HCT116 (cell line): ENCODE measurements around the gene FOXS1. TPM values are rescaled to one million over a fixed set of nuclear protein-coding genes. Genes with fewer than 3 reads are reported as not detected.

Source experiments
- ATAC-seq: fragments of 200-7000 bp; cut with Tn5 transposase; 2 replicates; pipeline ENCODE4 v1.9.1; 2020; ENCODE audit warnings: mild to moderate bottlenecking, moderate library complexity
- BruUV-seq: library from RNA; stranded (reverse); fragments of 400-500 nt; replicated peaks from 2 replicates; lab custom pipeline; 2021; lab: Mats Ljungman, UMichigan
- CTCF ChIA-PET: fragments of 300-600 bp; sonication (Branson Sonifier 250); formaldehyde crosslinking; loops from one replicate; lab custom pipeline; 2021; ENCODE audit warnings: antibody characterized with exemption; lab: Charles Lee
- POLR2A ChIA-PET: fragments of 300-600, 350-600 bp; sonication (Branson Sonifier 250); formaldehyde crosslinking; loops from one replicate; lab custom pipeline; 2021; ENCODE audit warnings: antibody characterized with exemption; lab: Charles Lee
- RAD21 ChIA-PET, 2 experiments: fragments of 300-600 bp; sonication (Branson Sonifier 250); formaldehyde crosslinking; loops; one replicate each; lab custom pipeline; 2023; ENCODE audit warnings: low total read pairs in 2 of 2; ENCODE audit not compliant: uncharacterized antibody in 2 of 2, unreplicated experiment in 2 of 2, low non-redundant PET in 1 of 2; lab: Charles Lee
- DNase-seq: peaks from one replicate; pipeline ENCODE4 v3.0.0-alpha.2; 2010; ENCODE audit warnings: low read depth, low spot score
- H2AFZ ChIP-seq: fragments of 200-600 bp; shearing (Covaris generic), sonication (generic); 2 replicates; pipeline ENCODE4 v1.6.1; 2017; ENCODE audit warnings: low read depth, mixed run types, mixed read lengths, antibody characterized with exemption, low read length; ENCODE audit not compliant: poor library complexity, severe bottlenecking
- H3K27ac ChIP-seq: 2 replicates; pipeline ENCODE4 v1.5.1; 2012; ENCODE audit warnings: low read depth, low read length
- H3K27me3 ChIP-seq: fragments of 200-600 bp; sonication (generic); 2 replicates; pipeline ENCODE4 v1.6.1; 2016; ENCODE audit warnings: mixed run types, low read length, mixed read lengths; ENCODE audit not compliant: insufficient read depth
- H3K36me3 ChIP-seq, 2 experiments: fragments of 200-500 bp in 1 of 2; fragments of 200-600 bp in 1 of 2; sonication (Bioruptor generic) in 1 of 2; sonication (generic) in 1 of 2; 2 replicates each; pipeline versions ENCODE4 v1.5.1 to v1.6.1; 2014 to 2016; ENCODE audit warnings: low read length in 2 of 2, inconsistent platforms in 1 of 2, mixed read lengths in 1 of 2, mixed run types in 1 of 2; ENCODE audit not compliant: insufficient read depth in 2 of 2, control insufficient read depth in 1 of 2
- H3K4me1 ChIP-seq, 2 experiments: fragments of 200-600 bp in 1 of 2; sonication (generic) in 1 of 2; 2 replicates each; pipeline versions ENCODE4 v1.5.1 to v1.6.1; 2012 to 2017; ENCODE audit warnings: low read length in 2 of 2, inconsistent platforms in 1 of 2, mild to moderate bottlenecking in 1 of 2, mixed read lengths in 1 of 2, mixed run types in 1 of 2, moderate library complexity in 1 of 2; ENCODE audit not compliant: insufficient read depth in 2 of 2, control insufficient read depth in 1 of 2
- H3K4me2 ChIP-seq: fragments of 200-600 bp; sonication (generic); 2 replicates; pipeline ENCODE4 v1.6.1; 2017; ENCODE audit warnings: mixed run types, low read length, mixed read lengths
- H3K4me3 ChIP-seq, 2 experiments: fragments of 200-600 bp in 1 of 2; sonication (generic) in 1 of 2; replicated peaks in 1 of 2; 2 replicates each; pipeline ENCODE4 v1.5.1; 2011 to 2016; ENCODE audit warnings: low read length in 2 of 2, control low read depth in 1 of 2, low read depth in 1 of 2, mild to moderate bottlenecking in 1 of 2, mixed read lengths in 1 of 2, mixed run types in 1 of 2
- H3K79me2 ChIP-seq: fragments of 200-600 bp; sonication (generic); 2 replicates; pipeline ENCODE4 v1.6.1; 2017; ENCODE audit warnings: mild to moderate bottlenecking, mixed run types, low read length, moderate library complexity, mixed read lengths; ENCODE audit not compliant: insufficient read depth
- H3K9ac ChIP-seq: fragments of 200-600 bp; sonication (generic); 2 replicates; pipeline ENCODE4 v1.6.1; 2016; ENCODE audit warnings: low read length, mixed read lengths
- H3K9me2 ChIP-seq: fragments of 200-600 bp; sonication (generic), shearing (Covaris generic); 2 replicates; pipeline ENCODE4 v1.6.1; 2017; ENCODE audit warnings: mixed run types, mild to moderate bottlenecking, moderate library complexity; ENCODE audit not compliant: insufficient read depth
- H3K9me3 ChIP-seq, 2 experiments: fragments of 200-500 bp in 1 of 2; fragments of 200-600 bp in 1 of 2; sonication (Bioruptor generic) in 1 of 2; sonication (generic) in 1 of 2; 2 replicates each; pipeline ENCODE4 v1.6.1; 2014 to 2017; ENCODE audit warnings: low read length in 2 of 2, mixed read lengths in 2 of 2, inconsistent platforms in 1 of 2, low read depth in 1 of 2, mild to moderate bottlenecking in 1 of 2, mixed run types in 1 of 2, moderate library complexity in 1 of 2; ENCODE audit not compliant: control insufficient read depth in 1 of 2, insufficient read depth in 1 of 2
- H4K20me1 ChIP-seq: fragments of 200-600 bp; sonication (generic), shearing (Covaris generic); 2 replicates; pipeline ENCODE4 v1.6.1; 2017; ENCODE audit warnings: mixed run types, mild to moderate bottlenecking, moderate library complexity; ENCODE audit not compliant: insufficient read depth
- CBX3 ChIP-seq: IDR thresholded peaks from 2 replicates; pipeline ENCODE4 v1.6.1; 2012; ENCODE audit warnings: low read depth
- CEBPB ChIP-seq: IDR thresholded peaks from 2 replicates; pipeline ENCODE4 v1.6.1; 2012; ENCODE audit warnings: low read depth
- EZH2phosphoT487 ChIP-seq: fragments of 200-600 bp; IDR thresholded peaks from 2 replicates; pipeline ENCODE4 v1.6.1; 2018; ENCODE audit warnings: antibody characterized with exemption, borderline replicate concordance
- FOSL1 ChIP-seq: IDR thresholded peaks from 2 replicates; pipeline ENCODE4 v1.6.1; 2012; ENCODE audit warnings: low read depth
- JUND ChIP-seq: IDR thresholded peaks from 2 replicates; pipeline ENCODE4 v1.6.1; 2012
- POLR2A ChIP-seq: IDR thresholded peaks from 2 replicates; pipeline ENCODE4 v1.7.0; 2011; ENCODE audit warnings: borderline replicate concordance; ENCODE audit not compliant: insufficient read depth, insufficient read length; ENCODE audit errors: extremely low read depth
- POLR2AphosphoS5 ChIP-seq: IDR thresholded peaks from 2 replicates; pipeline ENCODE4 v1.6.1; 2011; ENCODE audit warnings: mild to moderate bottlenecking, low read depth, low read length, moderate library complexity
- REST ChIP-seq: IDR thresholded peaks from 2 replicates; pipeline ENCODE4 v1.6.1; 2012; ENCODE audit warnings: low read depth
- SP1 ChIP-seq: IDR thresholded peaks from 2 replicates; pipeline ENCODE4 v1.6.1; 2012; ENCODE audit warnings: low read depth
- SRF ChIP-seq: IDR thresholded peaks from 2 replicates; pipeline ENCODE4 v1.6.1; 2012; ENCODE audit warnings: low read depth
- YY1 ChIP-seq: IDR thresholded peaks from 2 replicates; pipeline ENCODE4 v1.6.1; 2011; ENCODE audit warnings: low read length, low read depth, moderate library complexity, mild to moderate bottlenecking; ENCODE audit not compliant: insufficient replicate concordance; ENCODE audit errors: extremely low read depth
- ZBTB33 ChIP-seq: IDR thresholded peaks from 2 replicates; pipeline ENCODE4 v1.6.1; 2011; ENCODE audit warnings: mild to moderate bottlenecking, low read length, moderate library complexity; ENCODE audit not compliant: insufficient replicate concordance; ENCODE audit errors: extremely low read depth
- ZNF274 ChIP-seq: fragments of 200-500 bp; sonication (Bioruptor generic); IDR thresholded peaks from 2 replicates; pipeline ENCODE4 v1.6.1; 2014; ENCODE audit warnings: mild to moderate bottlenecking, low read depth, low read length, inconsistent platforms
- intact Hi-C: fragments of 100-400 bp; cut with micrococcal nuclease; formaldehyde crosslinking; loops from 2 replicates; pipeline ENCODE4 v1.10.0; 2022
- total RNA-seq: library from RNA; stranded (reverse); gene quantifications from one replicate; pipeline ENCODE4 v1.2.1, GENCODE V29; 2021; ENCODE audit not compliant: unreplicated experiment
- TF ChIP-seq, protein P1 (sequence below): IDR thresholded peaks from 2 replicates; pipeline ENCODE4 v1.6.1; 2012

Gene FOXS1
- total RNA-seq, 1 experiment from 2014 or later, result not detected

DNA sequence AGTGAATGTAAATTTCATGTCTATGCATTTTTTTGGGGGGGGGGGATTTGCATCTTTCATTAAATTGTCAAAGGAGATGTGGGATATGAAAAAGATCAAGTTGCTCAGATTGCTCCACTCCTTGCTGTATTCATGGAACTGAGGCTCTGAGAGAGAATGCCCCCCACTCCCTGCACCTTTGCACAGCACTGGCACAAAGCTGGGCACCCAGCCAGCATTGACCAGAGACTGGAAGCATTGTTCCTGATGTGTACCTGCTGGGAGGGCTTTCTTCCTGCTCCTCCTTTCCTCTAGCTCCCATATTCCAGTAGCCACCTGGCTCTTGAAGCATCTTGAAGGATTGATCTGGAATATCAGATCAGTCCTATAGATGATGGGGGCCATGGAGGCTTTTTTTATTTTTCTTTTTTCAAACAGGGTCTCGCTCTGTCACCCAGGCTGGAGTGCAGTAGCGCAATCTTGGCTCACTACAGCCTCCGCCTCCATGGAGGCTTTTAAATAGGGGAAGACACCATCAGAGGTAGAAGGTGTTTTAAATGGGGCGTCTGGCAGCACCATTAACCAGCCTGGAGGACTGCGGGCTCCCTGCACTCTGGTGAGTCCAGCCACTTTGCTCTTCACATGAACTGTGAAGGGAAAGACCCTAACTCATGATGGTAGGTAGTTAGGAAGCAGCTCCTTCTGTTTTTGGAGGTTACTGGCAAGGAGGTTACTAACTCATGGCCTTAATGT is 14.0 kb upstream of the FOXS1 start:
- TF ChIP-seq, protein P1, sequence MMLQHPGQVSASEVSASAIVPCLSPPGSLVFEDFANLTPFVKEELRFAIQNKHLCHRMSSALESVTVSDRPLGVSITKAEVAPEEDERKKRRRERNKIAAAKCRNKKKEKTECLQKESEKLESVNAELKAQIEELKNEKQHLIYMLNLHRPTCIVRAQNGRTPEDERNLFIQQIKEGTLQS, result no peak
- TF ChIP-seq SRF, result no peak
- TF ChIP-seq ZBTB33, result no peak
- no peak for TF ChIP-seq POLR2AphosphoS5
- no peak for TF ChIP-seq REST
- TF ChIP-seq CEBPB, result no peak
- TF ChIP-seq SP1, result no peak
- no peak for TF ChIP-seq CBX3
- TF ChIP-seq POLR2A, result no peak
- TF ChIP-seq JUND, result no peak
- TF ChIP-seq EZH2phosphoT487, result no peak
- TF ChIP-seq YY1, result no peak
- no peak for TF ChIP-seq FOSL1
- no peak for TF ChIP-seq ZNF274
- TF ChIP-seq, all 23 proteins: peak for 0
- no peaks in the 10 kb centered on the region for H3K36me3 ChIP-seq
- intact Hi-C loops, result no loop called here
- H3K27me3 ChIP-seq, result no peaks in the 10 kb centered on the region; the same call in 1 of the 2 replicates
- no peak overlapping the region for H3K4me3 ChIP-seq
- no peak overlapping the region for H3K4me2 ChIP-seq
- H4K20me1 ChIP-seq, result no peaks in the 10 kb centered on the region
- no peaks in the 10 kb centered on the region for H3K9me3 ChIP-seq
- ChIA-PET POLR2A (interaction anchor here (1.3 kb wide), 1 partner anchor 12 kb away, joined by 5 read pairs; no protein-coding TSS in a partner anchor), RAD21 (no interaction called here), CTCF (interaction anchor here (0.8 to 2.0 kb wide), 5 partner anchors 13 to 172 kb away, joined by 3 to 9 read pairs (median 5); partner anchors contain the start of gene PDRG1)
- H3K4me1 ChIP-seq, result peaks cover 15 to 20% of the 10 kb centered on the region in 2 experiments; a peak in 3 of 4 replicates
- H3K79me2 ChIP-seq, result no peaks in the 10 kb centered on the region
- DNase-seq (no peak), ATAC-seq (no peak)
- H3K27ac ChIP-seq, result no peak overlapping the region
- BruUV-seq, result no TSS peak
- no peak overlapping the region for H2AFZ ChIP-seq
- H3K9me2 ChIP-seq, result no peaks in the 10 kb centered on the region
- H3K9ac ChIP-seq, result no peak overlapping the region
